Muscle of leg (tissue), 16 donors: ENCODE data around the gene ZNRD2. TPM values are rescaled to one million over a fixed set of nuclear protein-coding genes. Genes with fewer than 3 reads are reported as not detected.
A peak's percentile ranks its signal among the peaks of the same experiment; 100 is the strongest.
"Not testable (repeated sequence)": the region's sequence is repeated elsewhere in the genome, so short reads cannot be mapped to it uniquely, and the experiment has no call there.

Experiments
- DNase-seq: peaks from one replicate; pipeline ENCODE4 v3.0.0; 2013
- H3K27ac ChIP-seq: one replicate; pipeline ENCODE4 v1.5.1; 2013; ENCODE audit warnings: mild to moderate bottlenecking, low read length, control low read depth
- H3K27me3 ChIP-seq: one replicate; pipeline ENCODE4 v1.6.1; 2013; ENCODE audit warnings: low read length; ENCODE audit not compliant: control insufficient read depth, insufficient read depth
- H3K36me3 ChIP-seq: one replicate; pipeline ENCODE4 v1.6.1; 2013; ENCODE audit warnings: low read length; ENCODE audit not compliant: control insufficient read depth, insufficient read depth
- H3K4me1 ChIP-seq: one replicate; pipeline ENCODE4 v1.6.1; 2013; ENCODE audit warnings: low read length; ENCODE audit not compliant: control insufficient read depth, insufficient read depth
- H3K4me3 ChIP-seq: one replicate; pipeline ENCODE4 v1.5.1; 2013; ENCODE audit warnings: low read length, control low read depth
- H3K9me3 ChIP-seq: replicated peaks from 2 replicates; pipeline ENCODE4 v1.6.1; 2013; ENCODE audit warnings: low read depth, low read length; ENCODE audit not compliant: control insufficient read depth
- WGBS: methylation state at CpG from one replicate; pipeline ENCODE4 v1.1.5; 2013; ENCODE audit warnings: missing lambda C conversion rate; ENCODE audit not compliant: insufficient coverage; 5-methylcytosine and 5-hydroxymethylcytosine counted together
- long read RNA-seq, 11 donors: transcript quantifications; one replicate each; lab custom pipeline, GENCODE V29; 2026
- polyA plus RNA-seq, 8 donors: library from polyadenylated mRNA; unstranded; fragments of 120-200 nt; gene quantifications; one replicate each; pipeline versions ENCODE4 v1.2.1 to v1.2.3, GENCODE V29; 2013; ENCODE audit warnings: inconsistent platforms in 1 of 8, low replicate concordance in 1 of 8; ENCODE audit not compliant: insufficient read length in 8 of 8, insufficient read depth in 1 of 8
- total RNA-seq: library from RNA; stranded (reverse); fragments of 120-200 nt; gene quantifications from one replicate; pipeline ENCODE4 v1.2.4, GENCODE V29; 2013

ZNRD2 gene, protein sequence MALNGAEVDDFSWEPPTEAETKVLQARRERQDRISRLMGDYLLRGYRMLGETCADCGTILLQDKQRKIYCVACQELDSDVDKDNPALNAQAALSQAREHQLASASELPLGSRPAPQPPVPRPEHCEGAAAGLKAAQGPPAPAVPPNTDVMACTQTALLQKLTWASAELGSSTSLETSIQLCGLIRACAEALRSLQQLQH
- total RNA-seq (24.4 TPM), polyA plus RNA-seq (10 to 100 TPM; 50.6 to 63.1 (median 57.5) TPM)
- long read RNA-seq, donor 1, transcript SSSCA1-201 (4 exons, 698 nt) = major isoform, 8 of 14 reads
- long read RNA-seq, donor 1, transcript SSSCA1-206 (3 exons, 879 nt) = minor isoform, 5 of 14 reads
- long read RNA-seq, donor 1, partial matches to known transcripts = 0 of 14 reads
- long read RNA-seq, donor 1, other reads (novel, unspliced or antisense) = 0 of 14 reads
- long read RNA-seq, donor 2, partial matches to known transcripts = 0 of 1 reads
- long read RNA-seq, donor 2, other reads (novel, unspliced or antisense) = 0 of 1 reads
- long read RNA-seq, donor 3, transcript SSSCA1-201 (4 exons, 698 nt) = major isoform, 8 of 40 reads
- long read RNA-seq, donor 3, transcript SSSCA1-206 (3 exons, 879 nt) = minor isoform, 7 of 40 reads
- long read RNA-seq, donor 3, partial matches to known transcripts = 17 of 40 reads
- long read RNA-seq, donor 3, other reads (novel, unspliced or antisense) = 6 of 40 reads
- long read RNA-seq, donor 4, transcript SSSCA1-201 (4 exons, 698 nt) = major isoform, 8 of 28 reads
- long read RNA-seq, donor 4, partial matches to known transcripts = 0 of 28 reads
- long read RNA-seq, donor 4, other reads (novel, unspliced or antisense) = 19 of 28 reads
- long read RNA-seq, donor 5, transcript SSSCA1-204 (2 exons, 532 nt) = minor isoform, 8 of 55 reads
- long read RNA-seq, donor 5, transcript SSSCA1-206 (3 exons, 879 nt) = minor isoform, 15 of 55 reads
- long read RNA-seq, donor 5, transcript SSSCA1-201 (4 exons, 698 nt) = major isoform, 32 of 55 reads
- long read RNA-seq, donor 5, partial matches to known transcripts = 0 of 55 reads
- long read RNA-seq, donor 5, other reads (novel, unspliced or antisense) = 0 of 55 reads
- long read RNA-seq, donor 6, transcript SSSCA1-206 (3 exons, 879 nt) = minor isoform, 15 of 41 reads
- long read RNA-seq, donor 6, transcript SSSCA1-201 (4 exons, 698 nt) = major isoform, 20 of 41 reads
- long read RNA-seq, donor 6, transcript SSSCA1-204 (2 exons, 532 nt) = minor isoform, 6 of 41 reads
- long read RNA-seq, donor 6, partial matches to known transcripts = 0 of 41 reads
- long read RNA-seq, donor 6, other reads (novel, unspliced or antisense) = 0 of 41 reads
- long read RNA-seq, donor 7, transcript SSSCA1-201 (4 exons, 698 nt) = major isoform, 14 of 20 reads
- long read RNA-seq, donor 7, transcript SSSCA1-206 (3 exons, 879 nt) = minor isoform, 5 of 20 reads
- long read RNA-seq, donor 7, partial matches to known transcripts = 0 of 20 reads
- long read RNA-seq, donor 7, other reads (novel, unspliced or antisense) = 0 of 20 reads
- long read RNA-seq, donor 8, transcript SSSCA1-201 (4 exons, 698 nt) = major isoform, 13 of 16 reads
- long read RNA-seq, donor 8, partial matches to known transcripts = 0 of 16 reads
- long read RNA-seq, donor 8, other reads (novel, unspliced or antisense) = 0 of 16 reads
- long read RNA-seq, donor 9, transcript SSSCA1-206 (3 exons, 879 nt) = minor isoform, 6 of 24 reads
- long read RNA-seq, donor 9, transcript SSSCA1-201 (4 exons, 698 nt) = major isoform, 17 of 24 reads
- long read RNA-seq, donor 9, partial matches to known transcripts = 0 of 24 reads
- long read RNA-seq, donor 9, other reads (novel, unspliced or antisense) = 0 of 24 reads
- long read RNA-seq, donor 10, transcript SSSCA1-201 (4 exons, 698 nt) = major isoform, 18 of 23 reads
- long read RNA-seq, donor 10, partial matches to known transcripts = 0 of 23 reads
- long read RNA-seq, donor 10, other reads (novel, unspliced or antisense) = 0 of 23 reads
- long read RNA-seq, donor 11, transcript SSSCA1-201 (4 exons, 698 nt) = major isoform, 18 of 24 reads
- long read RNA-seq, donor 11, partial matches to known transcripts = 0 of 24 reads
- long read RNA-seq, donor 11, other reads (novel, unspliced or antisense) = 0 of 24 reads

DNA sequence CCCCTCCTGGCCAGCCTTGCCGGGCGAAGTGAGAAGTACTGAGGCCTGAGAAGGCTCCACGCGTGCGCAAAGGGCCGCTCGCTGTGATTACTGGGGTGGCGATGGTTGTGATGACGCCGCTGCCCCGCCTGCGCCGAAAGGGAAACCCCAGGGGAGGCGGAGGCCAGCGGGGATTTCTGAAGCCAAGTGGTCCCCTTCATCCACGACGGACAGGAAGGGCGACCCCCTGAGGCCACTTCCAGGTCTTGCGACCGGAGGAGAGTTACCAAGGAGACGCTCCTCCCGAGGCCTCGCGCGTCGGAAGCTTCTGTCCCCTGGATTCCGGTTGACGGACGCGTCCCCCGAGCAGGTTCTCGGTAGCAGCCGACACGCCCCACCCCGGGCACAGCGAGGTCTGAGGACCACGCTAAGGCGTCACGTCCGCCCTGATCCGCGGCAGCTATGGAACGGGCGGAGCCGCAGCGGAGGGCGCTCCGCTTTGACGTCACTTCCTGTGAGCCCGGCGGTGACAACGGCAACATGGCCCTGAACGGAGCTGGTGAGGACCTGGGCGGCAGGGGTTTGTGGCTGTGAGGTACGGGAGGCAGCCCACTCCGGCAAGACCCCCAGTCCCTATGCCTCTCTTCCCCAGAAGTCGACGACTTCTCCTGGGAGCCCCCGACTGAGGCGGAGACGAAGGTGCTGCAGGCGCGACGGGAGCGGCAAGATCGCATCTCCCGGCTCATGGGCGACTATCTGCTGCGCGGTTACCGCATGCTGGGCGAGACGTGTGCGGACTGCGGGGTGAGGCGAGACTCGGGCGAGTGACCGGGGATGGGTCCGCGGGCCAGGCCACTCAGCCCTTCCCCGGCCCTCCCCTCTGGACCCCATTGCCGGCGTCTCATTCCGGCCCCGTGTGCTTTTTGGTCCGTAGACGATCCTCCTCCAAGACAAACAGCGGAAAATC lies at the start of gene ZNRD2:
ZNRD2 (plus strand) TSS at position 505 of the 946 bp plus-strand sequence; CDS start at position 520, 15 bp downstream.
- H3K36me3 ChIP-seq = peaks cover 29% of the 10 kb centered on the region
- DNase-seq = peak; percentile 99
- WGBS = under 1% methylated on average over 86 of the region's 89 CpGs
- H3K4me3 ChIP-seq = peak within 1 kb of the TSS; percentile 99
- no peaks in the 10 kb centered on the region for H3K27me3 ChIP-seq
- H3K27ac ChIP-seq = peak within 1 kb of the TSS; percentile 98
- H3K4me1 ChIP-seq = peaks cover 49% of the 10 kb centered on the region
- H3K9me3 ChIP-seq = no peaks in the 10 kb centered on the region

DNA sequence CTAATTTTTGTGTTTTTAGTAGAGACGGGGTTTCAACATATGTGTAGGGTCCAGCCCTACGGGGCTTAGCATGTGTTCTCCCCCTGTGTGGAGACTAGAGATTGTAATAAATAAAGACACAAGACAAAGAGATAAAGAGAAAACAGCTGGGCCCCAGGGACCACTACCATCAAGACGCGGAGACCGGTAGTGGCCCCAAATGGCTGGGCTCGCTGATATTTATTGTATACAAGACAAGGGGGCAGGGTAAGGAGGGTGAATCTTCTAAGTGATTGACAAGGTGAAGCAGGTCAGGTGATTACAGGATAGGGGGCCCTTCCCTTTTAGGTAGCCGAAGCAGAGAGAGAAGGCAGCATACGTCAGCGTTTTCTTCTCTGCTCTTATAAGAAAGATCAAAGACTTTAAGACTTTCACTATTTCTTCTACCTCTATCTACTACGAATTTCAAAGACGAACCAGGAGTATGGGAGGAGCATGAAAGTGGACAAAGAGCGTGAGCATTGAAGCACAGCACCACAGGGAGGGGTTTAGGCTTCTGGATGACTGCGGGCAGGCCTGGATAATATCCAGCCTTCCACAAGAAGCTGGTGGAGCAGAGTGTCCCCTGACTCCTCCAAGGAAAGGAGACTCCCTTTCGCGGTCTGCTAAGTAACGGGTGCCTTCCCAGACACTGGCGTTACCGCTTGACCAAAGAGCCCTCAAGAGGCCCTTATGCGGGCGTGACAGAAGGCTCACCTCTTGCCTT lies 48.3 kb upstream of the ZNRD2 start:
- Histone ChIP-seq H3K4me1 (peaks cover 21% of the 10 kb centered on the region), H3K36me3 (peaks cover 15% of the 10 kb centered on the region)
- H3K9me3 ChIP-seq, DNase-seq, H3K4me3 ChIP-seq, H3K27ac ChIP-seq, H3K27me3 ChIP-seq: not testable (repeated sequence)
- 55% methylated on average over 5 of the region's 20 CpGs for WGBS

DNA sequence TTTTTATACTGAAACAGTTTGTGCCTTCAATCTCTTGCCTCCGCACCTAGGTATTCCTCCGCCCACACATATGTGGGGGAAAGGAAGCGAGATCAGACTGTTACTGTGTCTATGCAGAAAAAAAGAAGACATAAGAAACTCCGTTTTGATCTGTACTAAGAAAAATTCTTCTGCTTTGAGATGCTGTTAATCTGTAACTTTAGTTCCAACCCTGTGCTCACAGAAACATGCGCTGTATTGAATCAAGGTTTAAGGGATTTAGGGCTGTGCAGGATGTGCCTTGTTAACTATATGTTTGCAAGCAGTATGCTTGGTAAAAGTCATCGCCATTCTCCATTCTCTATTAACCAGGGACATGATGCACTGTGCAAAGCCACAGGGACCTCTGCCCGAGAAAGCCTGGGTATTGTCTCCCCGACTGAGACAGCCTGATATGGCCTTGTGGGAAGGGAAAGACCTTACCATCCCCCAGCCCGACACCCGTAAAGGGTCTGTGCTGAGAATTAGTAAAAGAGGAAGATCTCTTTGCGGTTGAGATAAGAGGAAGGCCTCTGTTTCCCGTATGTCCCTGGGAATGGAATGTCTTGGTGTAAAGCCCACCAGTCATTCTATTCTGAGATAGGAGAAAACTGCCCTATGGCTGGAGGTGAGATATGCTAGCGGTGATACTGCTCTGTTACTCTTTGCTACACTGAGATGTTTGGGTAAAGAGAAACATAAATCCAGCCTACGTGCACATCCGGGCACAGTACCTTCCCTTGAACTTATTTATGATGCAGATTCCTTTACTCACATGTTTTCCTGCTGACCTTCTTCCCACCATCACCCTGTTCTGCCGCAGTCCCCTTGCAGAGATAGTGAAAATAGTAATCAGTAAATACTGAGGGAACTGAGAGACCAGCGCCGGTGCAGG lies 47.3 kb upstream of the ZNRD2 start:
- DNase-seq, H3K27me3 ChIP-seq, H3K27ac ChIP-seq, H3K9me3 ChIP-seq, H3K4me3 ChIP-seq: not testable (repeated sequence)
- Histone ChIP-seq H3K36me3 (peaks cover 21% of the 10 kb centered on the region), H3K4me1 (peaks cover 21% of the 10 kb centered on the region)
- WGBS = no CpG with 5 or more reads among the region's 18 CpGs

DNA sequence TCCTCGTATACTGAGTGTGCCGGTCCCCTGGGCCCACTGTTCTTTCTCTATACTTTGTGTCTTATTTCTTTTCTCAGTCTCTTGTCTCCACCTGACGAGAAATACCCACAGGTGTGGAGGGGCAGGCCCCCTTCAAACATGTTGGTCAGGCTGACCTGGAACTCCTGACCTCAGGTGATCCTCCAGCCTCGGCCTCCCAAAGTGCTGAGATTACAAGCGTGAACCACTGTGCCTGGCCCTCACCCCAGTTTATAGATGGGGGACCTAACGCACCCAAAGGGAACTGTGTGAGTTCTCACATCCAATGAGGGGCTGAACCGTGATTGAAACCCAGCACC lies 46.7 kb upstream of the ZNRD2 start:
- not testable (repeated sequence) for H3K27ac ChIP-seq, H3K9me3 ChIP-seq, DNase-seq, H3K4me3 ChIP-seq, H3K27me3 ChIP-seq
- 83% methylated on average over 5 of the region's 7 CpGs for WGBS
- peaks cover 27% of the 10 kb centered on the region for H3K36me3 ChIP-seq
- peaks cover 21% of the 10 kb centered on the region for H3K4me1 ChIP-seq

DNA sequence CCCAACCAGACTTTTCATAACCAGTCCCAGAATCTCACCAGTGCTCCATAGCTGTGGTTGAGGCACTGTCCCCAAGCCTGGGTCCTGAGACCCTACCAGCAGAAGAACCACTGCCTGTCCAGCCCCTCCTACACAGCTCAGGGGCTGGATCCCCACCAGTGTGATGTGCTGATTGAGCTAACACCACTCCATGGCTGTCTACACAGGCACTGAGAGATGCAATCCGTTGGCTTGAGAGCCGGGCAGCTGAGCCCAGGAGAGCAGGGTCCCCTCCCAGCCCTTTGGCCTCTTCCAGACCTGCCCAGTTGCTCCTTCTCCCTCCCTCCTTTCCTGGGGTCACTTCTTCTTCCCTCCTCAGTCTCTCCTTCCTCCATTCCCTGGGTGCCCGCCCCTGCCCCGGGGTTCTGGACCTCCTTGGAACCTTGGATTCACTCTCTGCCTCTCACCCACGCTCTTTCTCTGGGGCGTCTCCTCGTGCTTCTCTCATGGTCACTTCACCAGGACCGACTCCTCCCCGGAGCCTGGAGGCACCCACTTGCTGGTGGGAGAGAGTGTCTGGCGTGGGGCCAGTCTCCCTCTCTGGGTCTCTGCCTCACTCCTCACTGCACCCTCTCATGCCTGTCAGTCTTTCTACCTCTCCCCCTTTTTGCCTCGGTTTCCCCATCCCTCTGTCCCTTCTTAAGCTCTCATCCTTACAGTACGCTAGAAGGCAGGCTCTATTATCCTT lies 46.1 kb upstream of the ZNRD2 start:
- no peaks in the 10 kb centered on the region for H3K9me3 ChIP-seq
- 34% methylated on average over 8 of the region's 12 CpGs for WGBS
- peak overlapping the region; percentile 22 for H3K4me3 ChIP-seq
- no peaks in the 10 kb centered on the region for H3K27me3 ChIP-seq
- DNase-seq = peak; percentile 60
- peaks cover 33% of the 10 kb centered on the region for H3K36me3 ChIP-seq
- H3K4me1 ChIP-seq = peaks cover 21% of the 10 kb centered on the region
- H3K27ac ChIP-seq = peak overlapping the region; percentile 42

DNA sequence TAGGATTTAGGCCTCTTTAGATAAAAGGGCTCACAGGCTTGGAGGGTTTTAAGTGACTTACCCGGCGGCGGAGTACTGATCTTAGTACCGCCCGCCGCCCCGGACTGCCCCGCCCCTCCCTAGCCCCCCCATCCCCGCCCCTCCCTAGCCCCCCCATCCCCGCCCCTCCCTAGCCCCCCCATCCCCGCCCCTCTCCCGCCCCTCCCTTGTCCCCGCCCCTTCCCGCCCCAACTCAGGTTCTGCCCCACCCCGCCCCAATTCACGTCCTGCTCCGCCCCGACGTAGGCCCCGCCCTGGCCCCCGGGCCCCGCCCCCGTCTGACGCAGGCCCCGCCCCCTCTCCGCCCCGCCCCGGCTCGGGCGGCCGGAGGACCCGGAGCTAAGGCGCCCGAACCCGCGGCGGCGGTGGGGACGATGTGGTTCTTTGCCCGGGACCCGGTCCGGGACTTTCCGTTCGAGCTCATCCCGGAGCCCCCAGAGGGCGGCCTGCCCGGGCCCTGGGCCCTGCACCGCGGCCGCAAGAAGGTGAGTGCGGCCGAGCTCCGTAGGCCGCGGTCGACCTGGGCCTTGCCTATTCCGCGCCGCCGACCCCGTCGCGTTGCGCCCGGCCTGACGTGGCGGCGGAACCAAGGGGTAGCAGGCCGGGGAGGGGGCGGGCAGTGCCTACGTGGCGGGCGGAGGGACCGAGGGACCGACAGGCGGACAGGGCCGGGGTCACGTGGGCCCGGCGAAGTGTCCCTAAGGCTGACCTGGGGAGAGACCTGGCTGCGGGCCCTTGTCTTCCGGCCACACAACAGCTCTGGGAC lies 45.3 kb upstream of the ZNRD2 start, which contains the start of gene SCYL1:
SCYL1 (plus strand) TSS at position 343 of the 805 bp plus-strand sequence; CDS start at position 414, 71 bp downstream.
- Histone ChIP-seq H3K36me3 (peaks cover 41% of the 10 kb centered on the region), H3K27me3 (no peaks in the 10 kb centered on the region), H3K4me1 (peaks cover 21% of the 10 kb centered on the region), H3K4me3 (peak within 1 kb of the TSS; percentile 87), H3K27ac (peak within 1 kb of the TSS; percentile 67), H3K9me3 (no peaks in the 10 kb centered on the region)
- peak; percentile 89 for DNase-seq
- WGBS = under 1% methylated on average over 57 of the region's 82 CpGs
